Stimulated activated CD8-positive, alpha-beta memory T cell treated with anti-CD3 and anti-CD28 coated beads, Interleukin-7, amount 100 ng/mL, for 1 hour (primary cell): ENCODE data around the gene FURIN.
"Not testable (repeated sequence)": the region's sequence is repeated elsewhere in the genome, so short reads cannot be mapped to it uniquely, and the experiment has no call there.

Source experiments
- DNase-seq, 2 donors: peaks; one replicate each; pipeline ENCODE4 v3.0.0-alpha.2; 2020; ENCODE audit warnings: low read depth in 2 of 2

FURIN gene

GRCh38 chr15:90868261-90868689 lies at the start of gene FURIN:
TSS of gene FURIN (plus strand) at chr15:90868588. CDS start at chr15:90875741, 7,153 bp downstream.
- DNase-seq: no peak

DNA sequence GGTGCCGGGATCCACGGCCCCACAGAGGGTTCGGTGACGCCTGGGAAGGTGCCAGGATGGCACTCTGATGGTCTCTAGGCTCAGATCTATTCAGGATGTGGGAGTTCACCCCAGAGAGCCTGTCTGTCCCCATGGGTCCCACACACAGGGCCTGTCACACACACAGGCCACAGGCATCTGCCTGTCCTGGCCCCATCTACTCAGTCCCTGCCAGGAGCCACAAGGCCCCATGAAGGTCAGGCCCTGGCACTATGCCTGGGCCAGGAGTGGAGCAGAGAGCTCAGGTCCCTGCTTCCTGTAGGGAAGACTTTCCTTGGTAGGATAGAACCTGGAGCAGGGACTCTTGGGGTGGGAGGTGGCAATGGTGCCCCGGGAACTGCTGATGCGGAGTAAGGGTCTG lies 49.0 kb upstream of the FURIN start:
- DNase-seq: no peak

- no peak for DNase-seq
Measured at GRCh38 chr15:90819850-90820249, 48.5 kb upstream of the FURIN start.

DNA sequence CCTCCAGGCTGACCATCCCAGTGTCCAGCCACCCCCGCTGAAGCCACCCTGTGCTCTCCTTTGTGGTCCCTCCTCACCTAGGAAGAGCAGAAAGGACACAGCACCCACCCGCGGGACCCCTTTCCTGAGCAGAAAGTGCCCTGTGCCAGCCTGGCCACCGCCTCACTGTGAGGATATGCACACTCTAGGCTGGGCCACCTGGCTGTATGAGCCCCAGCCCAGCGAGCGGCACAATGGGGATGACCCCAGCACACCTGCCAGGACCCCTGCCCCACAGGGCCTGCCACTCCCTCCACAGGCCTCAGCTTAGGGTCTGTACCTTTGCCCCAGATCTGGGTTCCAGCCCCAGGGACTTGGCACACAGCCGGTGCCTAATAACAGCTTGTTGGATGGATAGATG lies 47.9 kb upstream of the FURIN start:
- DNase-seq: no peak

GRCh38 chr15:90822204-90822955 lies 46.0 kb upstream of the FURIN start:
- DNase-seq: no peak

- DNase-seq: no peak
Measured at GRCh38 chr15:90823455-90823974, 44.9 kb upstream of the FURIN start.

DNA sequence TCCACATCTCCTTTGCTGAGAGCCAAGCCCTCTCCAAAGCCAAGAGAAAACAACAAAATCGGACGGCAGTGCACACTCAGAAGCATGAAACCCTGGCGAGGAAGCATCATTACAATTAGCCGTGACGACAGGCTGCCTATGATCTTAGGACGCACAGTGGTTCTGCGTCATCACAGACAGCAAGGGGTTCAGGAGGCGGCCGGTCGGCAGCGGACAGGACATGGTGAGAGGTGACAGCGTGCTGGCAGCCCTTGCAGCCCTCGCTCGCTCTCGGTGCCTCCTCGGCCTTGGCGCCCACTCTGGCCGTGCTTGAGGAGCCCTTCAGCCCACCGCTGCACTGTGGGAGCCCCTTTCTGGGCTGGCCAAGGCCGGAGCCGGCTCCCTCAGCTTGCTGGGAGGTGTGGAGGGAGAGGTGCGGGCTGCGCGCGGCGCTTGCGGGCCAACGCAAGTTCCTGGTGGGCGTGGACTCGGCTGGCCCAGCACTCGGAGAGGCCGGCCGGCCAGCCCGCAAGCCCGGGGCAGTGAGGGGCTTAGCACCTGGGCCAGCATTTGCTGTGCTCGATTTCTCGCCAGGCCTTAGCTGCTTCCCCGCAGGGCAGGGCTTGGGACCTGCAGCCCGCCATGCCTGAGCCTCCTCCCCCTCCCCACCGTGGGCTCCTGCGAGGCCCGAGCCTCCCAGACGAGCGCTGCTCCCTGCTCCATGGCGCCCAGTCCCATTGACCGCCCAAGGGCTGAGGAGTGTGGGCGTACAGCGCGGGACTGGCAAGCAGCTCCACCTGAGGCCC lies 43.1 kb upstream of the FURIN start:
- DNase-seq: not testable (repeated sequence)

- not testable (repeated sequence) for DNase-seq
Measured at GRCh38 chr15:90826206-90826885, 42.0 kb upstream of the FURIN start.

- DNase-seq: no peak
Measured at GRCh38 chr15:90826886-90827435, 41.4 kb upstream of the FURIN start.

GRCh38 chr15:90828111-90828510 lies 40.3 kb upstream of the FURIN start:
- no peak for DNase-seq

DNA sequence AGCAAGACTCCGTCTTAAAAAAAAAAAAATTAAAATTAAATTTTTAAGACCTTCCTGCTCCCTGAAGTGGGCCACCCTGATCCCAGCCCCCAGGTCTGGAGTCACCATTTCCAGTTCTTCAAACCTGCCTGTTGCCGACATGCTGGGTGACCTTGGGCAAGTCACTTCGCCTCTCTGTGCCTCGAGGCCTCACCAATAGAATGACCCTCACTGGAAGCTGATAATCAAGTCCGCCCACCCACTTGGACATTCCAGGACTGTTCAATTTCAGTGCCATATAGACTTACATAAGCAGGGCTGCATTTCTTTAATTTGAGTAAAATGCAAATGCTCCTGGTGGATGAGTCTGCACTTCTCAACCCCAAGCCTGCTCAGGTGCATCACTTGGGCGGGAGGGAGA lies 39.3 kb upstream of the FURIN start:
- DNase-seq: no peak

DNA sequence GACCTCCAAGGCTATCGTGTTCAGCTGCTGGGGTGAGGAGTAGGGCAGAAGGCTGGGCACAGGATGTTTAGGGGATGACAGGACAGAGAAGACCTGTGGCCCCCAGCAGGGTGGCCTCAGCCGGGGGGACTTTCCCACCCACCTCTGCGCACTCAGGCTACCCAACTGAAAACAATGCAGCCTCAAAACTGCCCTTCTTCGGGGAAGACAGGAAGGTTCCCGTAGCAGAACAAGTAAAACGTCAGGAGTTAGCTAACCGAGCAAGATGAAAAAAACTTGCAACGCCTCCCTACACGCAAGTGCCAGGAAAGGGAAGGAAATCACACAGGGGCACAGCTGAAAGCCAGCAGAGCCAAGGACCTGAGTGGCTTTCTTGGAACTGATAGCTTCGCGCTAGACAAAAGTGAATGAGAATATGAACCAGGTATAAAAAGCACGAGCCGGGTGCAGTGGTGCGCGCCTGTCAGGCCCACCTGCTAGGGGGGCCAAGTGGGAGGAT lies 38.4 kb upstream of the FURIN start:
- no peak for DNase-seq

- DNase-seq: no peak
Measured at GRCh38 chr15:90834626-90835025, 33.8 kb upstream of the FURIN start.

GRCh38 chr15:90836296-90836871 lies 32.0 kb upstream of the FURIN start:
- no peak for DNase-seq

DNA sequence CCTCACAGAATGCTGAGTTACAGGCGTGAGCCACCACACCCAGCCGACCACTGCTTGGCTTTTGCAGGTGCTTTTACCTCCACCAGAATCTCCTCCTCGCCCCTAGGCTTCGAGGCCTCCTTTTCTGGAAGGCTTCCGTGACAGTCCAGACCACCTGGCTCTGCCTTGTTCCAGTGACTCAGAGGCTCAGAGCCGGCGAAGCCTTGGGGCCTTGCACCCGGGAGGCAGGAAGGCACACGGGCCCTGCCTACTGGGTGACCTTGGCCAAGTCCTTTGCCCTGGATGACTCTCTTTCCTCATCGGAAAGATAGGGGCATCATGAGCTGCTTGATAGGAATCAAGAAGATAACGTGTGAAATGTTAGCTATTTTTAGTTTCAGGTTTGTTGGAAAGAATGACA lies 31.3 kb upstream of the FURIN start:
- DNase-seq: no peak

GRCh38 chr15:90838139-90838538 lies 30.2 kb upstream of the FURIN start:
- DNase-seq: peak; percentile 76 to 77

- no peak for DNase-seq
Measured at GRCh38 chr15:90838544-90838943, 29.8 kb upstream of the FURIN start.

GRCh38 chr15:90839187-90840071 lies 29.0 kb upstream of the FURIN start:
- DNase-seq: no peak

DNA sequence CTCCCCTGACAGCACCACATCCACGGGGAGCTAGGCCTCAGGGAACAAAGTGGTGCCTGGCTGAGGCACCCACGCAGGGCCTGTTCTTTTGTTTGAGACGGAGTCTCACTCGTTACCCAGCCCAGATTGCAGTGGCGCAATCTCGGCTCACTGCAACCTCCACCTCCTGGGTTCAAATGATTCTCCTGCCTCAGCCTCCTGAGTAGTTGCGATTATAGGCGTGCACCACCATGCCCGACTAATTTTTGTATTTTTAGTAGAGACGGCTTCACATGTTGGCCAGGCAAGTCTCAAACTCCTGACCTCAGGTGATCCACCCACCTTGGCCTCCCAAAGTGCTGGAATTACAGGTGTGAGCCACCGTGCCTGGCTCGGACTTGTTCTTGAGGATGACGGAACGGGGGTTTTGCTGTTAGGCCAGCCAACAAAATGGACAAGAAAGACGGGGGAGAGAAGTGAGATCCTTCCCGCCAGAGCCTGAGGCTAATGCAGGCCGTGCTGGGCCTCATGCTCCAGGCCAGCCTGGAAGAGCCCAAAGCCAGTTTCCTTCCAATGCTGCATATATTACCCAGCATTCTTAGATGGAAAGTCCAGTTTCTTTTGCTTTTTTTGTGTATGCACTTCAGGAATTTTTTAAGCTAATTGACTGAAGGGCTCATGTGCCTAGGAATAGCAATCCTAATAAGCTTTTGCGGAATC lies 28.1 kb upstream of the FURIN start:
- no peak for DNase-seq

DNA sequence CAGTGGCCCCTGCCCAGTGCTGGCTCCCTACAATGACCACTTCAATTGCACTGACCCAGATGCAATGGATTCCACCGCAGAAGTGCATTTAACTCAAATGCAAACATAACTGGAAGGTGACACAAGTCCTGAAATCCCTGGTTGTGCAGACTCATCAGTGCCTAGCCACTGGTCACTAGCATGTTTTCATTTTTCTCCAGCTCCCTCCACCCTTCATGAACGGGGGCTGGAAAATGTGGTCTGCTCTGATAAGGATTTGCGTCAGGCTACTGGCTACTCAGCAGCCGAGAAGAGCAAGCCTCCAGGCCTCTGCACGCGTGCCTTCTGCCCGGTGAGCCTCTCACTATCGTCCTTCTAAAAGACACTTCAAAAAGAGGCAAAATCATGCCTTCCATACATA lies 27.4 kb upstream of the FURIN start:
- no peak for DNase-seq
